Measurements from ENCODE around the gene CATSPER4. TPM values are rescaled to one million over a fixed set of nuclear protein-coding genes. Genes with fewer than 3 reads are reported as not detected.
A peak's percentile ranks its signal among the peaks of the same experiment; 100 is the strongest.

The CATSPER4 gene
- total RNA-seq, 1 donor = not detected

GRCh38 chr1:26181586-26182382 lies 8.6 kb upstream of the CATSPER4 start:
- Histone ChIP-seq H3K9me3 (ENCODE audit: low read depth, low read length) (no peaks in the 10 kb centered on the region), H3K4me1 (ENCODE audit: insufficient read depth, low read length) (no peaks in the 10 kb centered on the region), H3K4me2 (ENCODE audit: insufficient read depth, low read length) (no peak overlapping the region), H3K4me3 (ENCODE audit: insufficient read depth, low read length) (no peak overlapping the region), H3K36me3 (ENCODE audit: insufficient read depth, low read length) (no peaks in the 10 kb centered on the region), H4K20me1 (ENCODE audit: insufficient read depth, low read length) (no peaks in the 10 kb centered on the region), H3K27ac (ENCODE audit: low read depth, low read length) (no peak overlapping the region), H3K79me2 (ENCODE audit: insufficient read depth, low read length) (no peaks in the 10 kb centered on the region), H3K27me3 (ENCODE audit: insufficient read depth, low read length) (no peaks in the 10 kb centered on the region), H2AFZ (ENCODE audit: low read length) (no peak overlapping the region)
- TF ChIP-seq CTCF (IDR thresholded peaks at IDR 0.05; ENCODE audit: extremely low read depth, low read depth, low read length) = no peak
- DNase-seq (ENCODE audit: insufficient read length, low spot score, missing footprints) = peak; percentile 82

- no peaks in the 10 kb centered on the region for H3K4me1 ChIP-seq (ENCODE audit: insufficient read depth, low read length)
These were observed 8.1 kb upstream of the CATSPER4 start for GRCh38 chr1:26182383-26182696.

GRCh38 chr1:26184086-26184485 lies 6.3 kb upstream of the CATSPER4 start:
- no peaks in the 10 kb centered on the region for H3K9me3 ChIP-seq (ENCODE audit: low read depth, low read length)
- H3K4me3 ChIP-seq (ENCODE audit: insufficient read depth, low read length) = no peak overlapping the region
- H4K20me1 ChIP-seq (ENCODE audit: insufficient read depth, low read length) = no peaks in the 10 kb centered on the region
- H3K27me3 ChIP-seq (ENCODE audit: insufficient read depth, low read length) = peaks cover 4% of the 10 kb centered on the region
- H3K27ac ChIP-seq (ENCODE audit: low read depth, low read length) = no peak overlapping the region
- H3K36me3 ChIP-seq (ENCODE audit: insufficient read depth, low read length) = no peaks in the 10 kb centered on the region
- peak; percentile 13 for DNase-seq (ENCODE audit: insufficient read length, low spot score, missing footprints)
- H3K79me2 ChIP-seq (ENCODE audit: insufficient read depth, low read length) = no peaks in the 10 kb centered on the region
- H3K4me1 ChIP-seq (ENCODE audit: insufficient read depth, low read length) = no peaks in the 10 kb centered on the region
- no peak overlapping the region for H3K4me2 ChIP-seq (ENCODE audit: insufficient read depth, low read length)
- no peak overlapping the region for H2AFZ ChIP-seq (ENCODE audit: low read length)
- no peak for TF ChIP-seq CTCF (IDR thresholded peaks at IDR 0.05; ENCODE audit: extremely low read depth, low read depth, low read length)

More at GRCh38 chr1:26182383-26182696, 8.1 kb upstream of the CATSPER4 start:
- no peak overlapping the region for H3K4me3 ChIP-seq (ENCODE audit: insufficient read depth, low read length)
- no peaks in the 10 kb centered on the region for H3K9me3 ChIP-seq (ENCODE audit: low read depth, low read length)
- H4K20me1 ChIP-seq (ENCODE audit: insufficient read depth, low read length) = no peaks in the 10 kb centered on the region
- H3K27me3 ChIP-seq (ENCODE audit: insufficient read depth, low read length) = peaks cover 4% of the 10 kb centered on the region
- H3K79me2 ChIP-seq (ENCODE audit: insufficient read depth, low read length) = no peaks in the 10 kb centered on the region
- no peak overlapping the region for H3K27ac ChIP-seq (ENCODE audit: low read depth, low read length)
- no peak overlapping the region for H3K4me2 ChIP-seq (ENCODE audit: insufficient read depth, low read length)
- no peak for TF ChIP-seq CTCF (IDR thresholded peaks at IDR 0.05; ENCODE audit: extremely low read depth, low read depth, low read length)
- DNase-seq (ENCODE audit: insufficient read length, low spot score, missing footprints) = peak; percentile 48
- no peaks in the 10 kb centered on the region for H3K36me3 ChIP-seq (ENCODE audit: insufficient read depth, low read length)
- no peak overlapping the region for H2AFZ ChIP-seq (ENCODE audit: low read length)

GRCh38 chr1:26184883-26185282 lies 5.5 kb upstream of the CATSPER4 start:
- H3K36me3 ChIP-seq (ENCODE audit: insufficient read depth, low read length) = no peaks in the 10 kb centered on the region
- no peak overlapping the region for H2AFZ ChIP-seq (ENCODE audit: low read length)
- H4K20me1 ChIP-seq (ENCODE audit: insufficient read depth, low read length) = no peaks in the 10 kb centered on the region
- H3K27ac ChIP-seq (ENCODE audit: low read depth, low read length) = no peak overlapping the region
- H3K4me2 ChIP-seq (ENCODE audit: insufficient read depth, low read length) = no peak overlapping the region
- H3K9me3 ChIP-seq (ENCODE audit: low read depth, low read length) = no peaks in the 10 kb centered on the region
- peaks cover 4% of the 10 kb centered on the region for H3K27me3 ChIP-seq (ENCODE audit: insufficient read depth, low read length)
- no peak overlapping the region for H3K4me3 ChIP-seq (ENCODE audit: insufficient read depth, low read length)
- peak; percentile 72 for DNase-seq (ENCODE audit: insufficient read length, low spot score, missing footprints)
- TF ChIP-seq CTCF (IDR thresholded peaks at IDR 0.05; ENCODE audit: extremely low read depth, low read depth, low read length) = no peak
- H3K4me1 ChIP-seq (ENCODE audit: insufficient read depth, low read length) = no peaks in the 10 kb centered on the region
- no peaks in the 10 kb centered on the region for H3K79me2 ChIP-seq (ENCODE audit: insufficient read depth, low read length)

All from osteoblast (primary cell).